Subcutaneous abdominal adipose tissue (tissue), 5 donors: Measurements from ENCODE around the gene DHX35.
A peak's percentile ranks its signal among the peaks of the same experiment; 100 is the strongest.

Experiments used
- H3K27ac ChIP-seq: one replicate; pipeline ENCODE4 v1.7.0; 2013; ENCODE audit warnings: low read depth, mild to moderate bottlenecking, inconsistent platforms, low read length, moderate library complexity
- H3K27me3 ChIP-seq, 5 donors: one replicate each; pipeline ENCODE4 v1.7.0; 2013; ENCODE audit warnings: low read length in 5 of 5, inconsistent platforms in 1 of 5; ENCODE audit not compliant: control insufficient read depth in 5 of 5, insufficient read depth in 4 of 5
- H3K36me3 ChIP-seq, 5 donors: one replicate each; pipeline ENCODE4 v1.7.0; 2013; ENCODE audit warnings: low read length in 5 of 5; ENCODE audit not compliant: control insufficient read depth in 5 of 5, insufficient read depth in 5 of 5
- H3K4me1 ChIP-seq, 5 donors: one replicate each; pipeline ENCODE4 v1.7.0; 2013; ENCODE audit warnings: low read length in 5 of 5, mild to moderate bottlenecking in 3 of 5, moderate library complexity in 1 of 5; ENCODE audit not compliant: control insufficient read depth in 5 of 5, insufficient read depth in 5 of 5
- H3K4me3 ChIP-seq, 5 donors: one replicate each; pipeline ENCODE4 v1.7.0; 2013; ENCODE audit warnings: low read length in 5 of 5, low read depth in 1 of 5
- H3K9ac ChIP-seq, 5 donors: one replicate each; pipeline ENCODE4 v1.7.0; 2013; ENCODE audit warnings: low read length in 5 of 5, mild to moderate bottlenecking in 4 of 5, moderate library complexity in 3 of 5
- H3K9me3 ChIP-seq, 5 donors: one replicate each; pipeline ENCODE4 v1.7.0; 2013; ENCODE audit warnings: low read length in 5 of 5; ENCODE audit not compliant: control insufficient read depth in 5 of 5
- donor health status: healthy.
- donor health status: healthy.
- donor health status: healthy.
- donor health status: healthy.
- donor health status: healthy.

DHX35 gene

DNA sequence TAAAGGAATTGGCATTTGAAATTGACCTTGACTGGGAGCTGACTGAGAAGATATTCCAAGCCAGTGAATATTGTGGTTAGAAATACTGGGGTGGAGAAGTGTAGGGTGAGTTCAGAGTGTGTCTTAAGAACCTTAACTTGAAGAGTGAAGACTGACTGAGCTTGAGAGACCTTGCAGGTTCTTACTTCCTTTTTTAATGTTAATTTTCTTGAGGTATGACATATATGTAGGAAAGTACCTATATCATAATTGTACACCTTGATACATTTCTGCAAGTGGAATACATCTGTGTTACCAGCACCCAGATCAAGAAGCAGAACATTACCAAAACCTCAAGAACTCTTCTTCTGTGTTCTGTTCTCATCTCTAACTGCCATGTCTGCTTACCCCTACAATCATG lies 11.0 kb downstream of the DHX35 start:
- Histone ChIP-seq H3K27ac (no peak overlapping the region), H3K27me3 (no peaks in the 10 kb centered on the region), H3K4me1 (peaks cover 1 to 21% (median 4%) of the 10 kb centered on the region in 5 donors), H3K4me3 (no peak overlapping the region), H3K9me3 (no peaks in the 10 kb centered on the region), H3K9ac (no peak overlapping the region), H3K36me3 (peaks cover 23 to 52% (median 25%) of the 10 kb centered on the region in 5 donors)

DNA sequence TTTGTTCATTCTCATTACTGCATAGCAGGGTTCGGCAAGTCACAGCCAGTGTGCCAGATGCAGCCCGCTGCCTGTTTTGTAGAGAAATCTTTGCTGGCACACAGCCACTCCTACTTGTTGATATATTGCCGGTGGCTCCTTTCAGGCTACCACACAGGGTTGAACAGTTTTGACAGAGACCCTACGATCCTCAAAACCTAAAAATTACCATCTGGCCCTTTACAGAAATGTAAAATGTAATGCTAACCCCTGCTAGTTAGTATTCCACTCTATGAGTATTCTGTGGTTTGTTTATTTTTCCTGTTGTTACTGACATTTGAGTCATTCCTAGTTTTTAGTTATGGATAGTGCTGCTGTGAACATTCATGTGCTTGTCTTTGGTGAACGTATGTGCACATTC lies 11.5 kb downstream of the DHX35 start:
- Histone ChIP-seq H3K4me3 (no peak overlapping the region), H3K36me3 (peaks cover 23 to 49% (median 25%) of the 10 kb centered on the region in 5 donors), H3K27me3 (no peaks in the 10 kb centered on the region), H3K9ac (no peak overlapping the region), H3K4me1 (peaks cover 0 to 21% (median 3%) of the 10 kb centered on the region in 5 donors), H3K9me3 (no peaks in the 10 kb centered on the region), H3K27ac (no peak overlapping the region)

DNA sequence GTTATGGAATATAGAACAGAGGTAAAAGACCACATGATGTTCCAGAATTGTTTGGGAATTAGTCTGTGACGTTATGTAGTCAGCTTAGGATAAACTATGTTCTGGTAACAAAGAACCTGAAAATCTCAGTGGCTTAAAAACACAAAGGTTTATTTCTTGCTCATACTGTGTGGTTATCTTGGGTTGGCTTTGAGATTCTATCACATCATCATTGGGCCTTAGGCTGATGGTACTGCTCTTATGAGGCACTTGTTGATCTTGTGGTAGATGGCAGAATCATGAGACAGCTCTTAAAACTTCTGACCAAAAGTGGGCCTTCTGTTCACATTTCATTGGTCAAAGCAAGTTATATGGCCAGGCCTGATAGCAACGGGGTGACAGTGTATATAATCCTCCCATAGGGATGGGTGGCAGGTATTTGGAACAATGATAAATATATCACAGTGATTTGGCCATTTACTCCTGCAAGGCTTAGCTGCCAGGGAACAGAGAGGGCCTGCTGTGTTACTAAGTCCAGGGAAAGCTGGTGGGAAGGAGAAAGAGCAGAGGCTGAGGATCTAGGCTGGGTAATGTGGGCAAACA lies 13.5 kb downstream of the DHX35 start:
- Histone ChIP-seq H3K9me3 (no peaks in the 10 kb centered on the region), H3K27me3 (no peaks in the 10 kb centered on the region), H3K4me1 (peaks cover 0 to 6% (median 0%) of the 10 kb centered on the region in 5 donors), H3K27ac (no peak overlapping the region), H3K9ac (no peak overlapping the region), H3K36me3 (peaks cover 10 to 34% (median 20%) of the 10 kb centered on the region in 5 donors), H3K4me3 (no peak overlapping the region)

DNA sequence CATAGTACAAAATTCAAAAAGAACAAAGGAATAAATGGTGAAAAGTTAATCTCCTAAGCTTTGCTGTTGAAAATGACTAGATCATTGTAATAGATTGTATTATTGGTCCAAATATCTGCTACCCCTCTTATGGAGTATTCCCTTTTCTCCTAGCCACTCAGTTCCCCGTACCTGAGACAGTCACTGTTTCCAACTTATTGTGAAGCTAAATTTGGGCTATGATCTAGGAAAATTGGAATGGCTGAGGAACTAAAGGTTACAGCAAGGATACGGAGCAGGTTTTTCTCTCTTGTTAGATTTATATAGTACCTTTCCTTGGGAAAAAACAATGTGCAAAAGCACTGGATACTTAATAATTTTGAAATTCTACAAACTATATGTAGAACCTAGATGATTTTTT lies 17.3 kb downstream of the DHX35 start:
- Histone ChIP-seq H3K27me3 (no peaks in the 10 kb centered on the region), H3K27ac (no peak overlapping the region), H3K9me3 (no peaks in the 10 kb centered on the region), H3K4me3 (no peak overlapping the region), H3K36me3 (peaks cover 0 to 19% (median 12%) of the 10 kb centered on the region in 5 donors), H3K9ac (no peak overlapping the region), H3K4me1 (peaks cover 0 to 6% (median 0%) of the 10 kb centered on the region in 5 donors)

DNA sequence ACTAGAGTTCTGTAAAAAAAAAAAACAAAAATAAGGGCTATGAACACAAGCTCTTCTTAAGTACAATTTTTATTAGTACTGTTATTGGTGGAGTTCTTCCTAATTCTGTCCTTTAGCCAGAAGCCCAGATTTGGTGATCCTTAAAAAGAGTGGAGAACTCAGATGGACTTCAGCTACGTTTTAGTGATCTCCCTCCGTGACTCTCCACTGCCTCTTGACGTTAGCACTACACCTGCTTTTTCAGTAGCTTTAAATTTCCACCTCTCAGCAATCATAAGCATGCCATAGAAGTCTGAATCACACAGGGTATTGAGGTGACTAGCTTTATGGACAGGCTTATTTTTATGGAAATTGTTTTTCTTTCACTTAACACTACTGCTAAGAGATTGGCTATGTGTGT lies 17.7 kb downstream of the DHX35 start:
- Histone ChIP-seq H3K36me3 (peaks cover 0 to 19% (median 8%) of the 10 kb centered on the region in 5 donors), H3K27me3 (no peaks in the 10 kb centered on the region), H3K4me3 (no peak overlapping the region), H3K9me3 (no peaks in the 10 kb centered on the region), H3K9ac (no peak overlapping the region), H3K27ac (no peak overlapping the region), H3K4me1 (peaks cover 0 to 7% (median 1%) of the 10 kb centered on the region in 5 donors)

DNA sequence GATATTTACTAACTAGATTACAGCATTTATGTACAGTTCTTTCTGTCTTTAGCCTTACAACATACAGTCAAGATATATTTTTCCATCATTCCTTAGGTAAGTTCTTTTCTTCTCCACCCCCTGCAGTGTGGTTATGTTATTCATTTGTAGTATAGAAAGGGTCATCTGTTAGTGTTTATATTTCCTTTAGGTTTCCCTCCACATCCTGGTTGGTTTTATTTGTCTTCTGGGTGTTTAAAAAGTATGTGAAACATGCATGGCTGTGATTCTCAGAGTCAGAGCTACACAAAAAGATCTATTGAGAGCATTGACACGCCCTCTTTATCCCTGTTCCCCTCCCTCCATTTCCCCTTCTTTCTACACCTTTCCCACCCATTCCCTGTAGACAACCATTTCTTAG lies 20.1 kb downstream of the DHX35 start:
- peaks cover 5 to 25% (median 18%) of the 10 kb centered on the region in 5 donors for H3K4me1 ChIP-seq
- no peak overlapping the region for H3K27ac ChIP-seq
- no peak overlapping the region for H3K9ac ChIP-seq
- no peak overlapping the region for H3K4me3 ChIP-seq
- no peaks in the 10 kb centered on the region for H3K9me3 ChIP-seq
- no peaks in the 10 kb centered on the region for H3K27me3 ChIP-seq
- peaks cover 0 to 7% (median 2%) of the 10 kb centered on the region in 5 donors for H3K36me3 ChIP-seq

DNA sequence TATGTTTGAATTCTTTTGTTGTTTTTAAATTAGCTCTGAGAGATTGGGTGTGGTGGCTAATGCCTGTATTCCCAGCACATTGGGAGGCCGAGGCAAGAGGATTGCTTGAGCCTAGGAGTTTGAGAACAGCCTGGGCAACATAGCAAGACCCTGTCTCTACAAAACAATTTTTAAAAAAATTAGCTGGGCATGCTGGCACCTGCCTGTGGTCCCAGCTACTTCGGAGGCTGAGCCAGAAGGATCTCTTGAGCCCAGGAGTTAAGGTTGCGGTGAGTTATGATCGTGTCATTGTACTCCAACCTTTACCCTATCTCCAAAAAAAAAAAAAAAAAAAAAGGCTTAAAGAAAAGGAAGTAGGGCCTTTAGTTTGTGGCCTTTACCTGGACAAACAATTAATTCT lies 22.9 kb downstream of the DHX35 start:
- H3K4me1 ChIP-seq: peaks cover 5 to 29% (median 18%) of the 10 kb centered on the region in 5 donors
- H3K9ac ChIP-seq: no peak overlapping the region
- no peaks in the 10 kb centered on the region for H3K9me3 ChIP-seq
- no peaks in the 10 kb centered on the region for H3K27me3 ChIP-seq
- H3K36me3 ChIP-seq: peaks cover 0 to 16% (median 12%) of the 10 kb centered on the region in 5 donors
- no peak overlapping the region for H3K4me3 ChIP-seq
- peak overlapping the region; percentile 55 for H3K27ac ChIP-seq

DNA sequence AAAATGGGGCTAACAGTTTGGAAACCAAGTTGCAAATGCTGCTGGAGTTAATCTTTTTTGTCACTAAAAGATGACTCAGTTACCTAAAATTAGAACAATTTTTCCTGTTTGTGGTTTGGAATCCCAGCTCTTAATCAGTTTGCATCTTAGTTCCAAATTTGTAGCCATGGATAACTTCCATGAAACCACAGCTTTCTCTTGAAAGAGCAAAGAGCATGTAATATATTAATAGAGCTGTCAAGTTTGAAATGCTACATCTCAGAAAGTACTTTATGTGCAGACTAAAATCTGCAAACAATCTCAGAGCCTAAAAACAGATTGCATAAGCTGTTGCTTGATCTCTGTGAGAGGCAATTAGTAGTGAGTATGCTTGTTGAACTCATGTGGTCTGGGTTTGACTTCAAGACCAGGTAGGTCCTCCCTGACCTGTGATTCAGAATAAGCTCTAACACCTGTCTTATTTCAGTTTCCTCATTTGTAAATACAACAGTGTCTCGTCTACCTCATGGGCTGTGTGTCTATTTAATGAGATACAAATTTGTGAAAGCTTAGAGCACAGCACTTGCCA lies 23.5 kb downstream of the DHX35 start:
- Histone ChIP-seq H3K4me3 (no peak overlapping the region), H3K36me3 (peaks cover 0 to 21% (median 13%) of the 10 kb centered on the region in 5 donors), H3K9me3 (no peaks in the 10 kb centered on the region), H3K9ac (no peak overlapping the region), H3K4me1 (peaks cover 5 to 29% (median 18%) of the 10 kb centered on the region in 5 donors), H3K27me3 (no peaks in the 10 kb centered on the region), H3K27ac (peak overlapping the region; percentile 55)

DNA sequence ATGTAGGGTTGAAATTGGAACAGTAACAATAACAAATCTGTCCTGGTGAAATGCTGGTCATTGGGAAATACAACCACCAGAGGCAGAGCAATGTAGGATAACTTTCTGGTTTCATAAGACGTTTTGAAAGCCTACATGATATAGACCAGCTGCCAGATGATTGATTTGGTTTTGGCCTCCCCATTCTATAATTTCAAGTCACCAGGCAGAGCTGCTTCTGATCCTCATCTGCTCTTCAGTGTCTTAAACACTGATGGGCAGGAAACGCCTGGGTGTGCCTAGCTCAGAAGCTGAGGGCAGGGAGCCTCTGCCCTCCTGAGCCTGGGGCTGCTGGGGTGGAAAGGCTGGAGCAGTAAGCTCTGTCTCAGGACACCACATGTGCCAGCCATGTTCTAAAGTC lies 24.5 kb downstream of the DHX35 start:
- H3K36me3 ChIP-seq: peaks cover 2 to 31% (median 16%) of the 10 kb centered on the region in 5 donors
- H3K27ac ChIP-seq: peak overlapping the region; percentile 35
- H3K27me3 ChIP-seq: no peaks in the 10 kb centered on the region
- no peaks in the 10 kb centered on the region for H3K9me3 ChIP-seq
- no peak overlapping the region for H3K9ac ChIP-seq
- no peak overlapping the region for H3K4me3 ChIP-seq
- H3K4me1 ChIP-seq: peaks cover 5 to 29% (median 18%) of the 10 kb centered on the region in 5 donors

DNA sequence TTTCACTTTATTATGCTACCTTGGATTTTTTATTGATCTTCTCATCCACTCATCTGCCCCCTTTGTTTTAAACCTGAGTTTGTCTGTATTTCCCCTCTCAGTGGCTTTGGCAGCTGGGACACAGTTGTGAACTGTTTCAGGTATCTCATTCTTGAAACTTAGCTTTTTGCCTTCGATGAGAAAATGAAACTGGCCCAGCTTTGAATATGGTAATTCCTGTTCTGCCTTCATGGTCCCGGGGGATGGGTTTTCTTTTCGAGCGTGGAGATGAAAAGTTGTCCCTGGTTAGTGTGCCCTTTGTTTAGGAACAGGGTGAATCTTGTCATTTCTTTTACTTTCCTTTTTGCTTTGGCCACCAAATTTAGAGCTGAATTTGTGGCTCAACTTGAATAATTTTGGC lies 25.6 kb downstream of the DHX35 start:
- peak overlapping the region in 3 of 5 donors; percentile 10 to 34 (median 29) for H3K4me3 ChIP-seq
- no peaks in the 10 kb centered on the region for H3K27me3 ChIP-seq
- H3K27ac ChIP-seq: peak overlapping the region; percentile 35
- H3K4me1 ChIP-seq: peaks cover 5 to 29% (median 18%) of the 10 kb centered on the region in 5 donors
- peaks cover 8 to 34% (median 22%) of the 10 kb centered on the region in 5 donors for H3K36me3 ChIP-seq
- peak overlapping the region in 2 of 5 donors; percentile 38 to 61 for H3K9ac ChIP-seq
- H3K9me3 ChIP-seq: no peaks in the 10 kb centered on the region
